ENCODE measurements around the gene IFNL4.

GRCh38 chr19:39203372-39204341 lies 45.0 kb downstream of the IFNL4 start, which contains the start of gene SYCN:
- TF ChIP-seq EZH2 (IDR thresholded peaks at IDR 0.05; ENCODE audit: insufficient read depth, poor library complexity, severe bottlenecking) (peak; percentile 61), EZH2phosphoT487 (IDR thresholded peaks at IDR 0.05; ENCODE audit: insufficient read depth, low read depth) (no peak)

Data from GM23248 (cell line).